ENCODE results near the gene OSBPL6. TPM values are rescaled to one million over a fixed set of nuclear protein-coding genes. Genes with fewer than 3 reads are reported as not detected.

OSBPL6 gene
- total and polyA plus RNA-seq, 9 of the 15 experiments (the other 6 are each of a cell fraction or from before 2014, with no cell fraction given) = 3.4 to 12.7 (median 9.3) TPM

GRCh38 chr2:178414266-178415247, 220.2 kb downstream of the OSBPL6 start (continued):
- TF ChIP-seq IRF2 (CRISPR knock-in tag; IDR thresholded peaks at IDR 0.05) = no peak
- TF ChIP-seq ZBTB1 (CRISPR knock-in tag; IDR thresholded peaks at IDR 0.05; ENCODE audit: borderline replicate concordance, low read depth) = no peak
- TF ChIP-seq MTF1 (CRISPR knock-in tag; IDR thresholded peaks at IDR 0.05; ENCODE audit: borderline replicate concordance) = no peak
- peak; percentile 63 for TF ChIP-seq HCFC1 (IDR thresholded peaks at IDR 0.05; ENCODE audit: low read depth, low read length)
- no peak for TF ChIP-seq ZNF778 (CRISPR knock-in tag; IDR thresholded peaks at IDR 0.05)
- TF ChIP-seq E2F6 (IDR thresholded peaks at IDR 0.05; ENCODE audit: borderline replicate concordance in 1 of 2, extremely low read depth in 1 of 2, insufficient read depth in 1 of 2, insufficient read length in 1 of 2, low read depth in 1 of 2, low read length in 1 of 2, poor library complexity in 1 of 2, severe bottlenecking in 1 of 2) = peak; percentile 87 to 88
- peak; percentile 47 to 81; a peak in 2 of 4 replicates for TF ChIP-seq ZMIZ1 (IDR thresholded peaks at IDR 0.05; ENCODE audit: low read depth in 2 of 2, low read length in 2 of 2)
- no peak for TF ChIP-seq PHB (CRISPR knock-in tag; IDR thresholded peaks at IDR 0.05)
- 0 out of 2 replicates have a peak, but pooled peaks have one; percentile 19 for TF ChIP-seq NR2C1 (IDR thresholded peaks at IDR 0.05)
- TF ChIP-seq NR2C1 (tag; IDR thresholded peaks at IDR 0.05) = no peak
- no peak for TF ChIP-seq ZBTB26 (CRISPR knock-in tag; IDR thresholded peaks at IDR 0.05)
- TF ChIP-seq CAMTA2 (CRISPR knock-in tag; conservative IDR thresholded peaks at IDR 0.05) = no peak
- peak; percentile 31; the same call in 1 of the 2 replicates for TF ChIP-seq TRIM28 (IDR thresholded peaks at IDR 0.05)
- TF ChIP-seq NFE2L1 (tag; IDR thresholded peaks at IDR 0.05; ENCODE audit: borderline replicate concordance, low read depth) = no peak
- no peak for TF ChIP-seq SREBF2 (CRISPR knock-in tag; IDR thresholded peaks at IDR 0.05)
- peak; percentile 84; the same call in 1 of the 2 replicates for TF ChIP-seq MTA3 (IDR thresholded peaks at IDR 0.05; ENCODE audit: borderline replicate concordance)
- no peak for TF ChIP-seq SRF (CRISPR knock-in tag; IDR thresholded peaks at IDR 0.05)
- TF ChIP-seq ZNF445 (CRISPR knock-in tag; IDR thresholded peaks at IDR 0.05; ENCODE audit: low read depth) = no peak
- no peak for TF ChIP-seq SLC30A9 (CRISPR knock-in tag; IDR thresholded peaks at IDR 0.05)
- peak in 1 of 2 experiments; percentile 21; a peak in 1 of 4 replicates for TF ChIP-seq NRF1 (conservative IDR thresholded peaks at IDR 0.05 in 1 of 2, IDR thresholded peaks at IDR 0.05 in 1 of 2)
- no peak for TF ChIP-seq DNMT1 (IDR thresholded peaks at IDR 0.05)
- peak; percentile 88 for TF ChIP-seq TAF1 (IDR thresholded peaks at IDR 0.05; ENCODE audit: control insufficient read depth, extremely low read depth, insufficient read depth, low read length, severe bottlenecking)
